Measurements from ENCODE around the gene ALDH3A1.

Gene ALDH3A1

DNA sequence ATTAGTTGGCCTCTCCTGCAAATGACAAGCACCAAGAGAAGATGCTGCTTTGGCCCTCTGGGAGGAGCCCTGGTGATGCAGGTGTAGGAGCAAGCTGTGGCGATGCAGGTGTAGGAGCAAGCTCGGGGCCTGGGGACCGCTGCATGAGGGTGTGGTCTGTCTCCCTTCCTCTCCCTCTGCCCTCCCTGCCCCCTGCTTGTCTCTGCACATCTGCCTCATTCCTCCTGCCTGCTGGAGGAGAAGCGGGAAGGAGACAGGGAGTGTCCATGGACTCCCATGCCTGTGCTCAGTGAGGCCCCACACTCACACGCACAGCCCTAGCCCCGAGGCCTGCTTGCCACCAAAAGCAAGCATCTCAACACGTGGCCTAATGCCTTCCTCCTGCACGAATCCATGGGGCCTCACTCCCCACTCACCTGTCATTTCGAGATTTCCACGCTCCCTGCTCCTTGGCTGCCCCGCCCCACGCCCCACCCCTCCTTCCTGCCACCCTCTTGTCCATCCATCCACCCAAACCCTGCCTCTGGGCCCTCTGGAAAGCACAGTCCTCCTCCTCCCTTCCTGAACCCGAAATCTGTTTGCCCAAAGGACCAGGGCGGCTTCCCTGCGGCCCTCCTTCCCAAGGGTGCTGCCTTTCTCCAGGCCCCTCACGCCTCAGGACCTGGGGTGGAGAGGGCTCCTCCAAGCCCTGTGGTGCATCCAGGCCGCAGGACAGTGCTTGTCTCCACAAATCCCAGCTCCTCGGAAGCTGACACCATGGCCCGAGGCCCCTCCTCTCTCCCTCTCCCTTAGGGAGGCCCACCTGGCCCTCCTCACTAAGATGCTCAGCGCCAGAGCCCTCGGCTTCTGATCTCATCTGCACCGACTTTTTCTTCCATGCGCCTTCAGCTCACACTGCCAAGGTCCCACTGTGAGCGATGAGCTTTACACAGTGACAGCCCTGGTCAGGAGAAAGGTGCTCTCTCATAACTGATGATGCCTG lies 11.8 kb upstream of the ALDH3A1 start:
- no peak for ATAC-seq

DNA sequence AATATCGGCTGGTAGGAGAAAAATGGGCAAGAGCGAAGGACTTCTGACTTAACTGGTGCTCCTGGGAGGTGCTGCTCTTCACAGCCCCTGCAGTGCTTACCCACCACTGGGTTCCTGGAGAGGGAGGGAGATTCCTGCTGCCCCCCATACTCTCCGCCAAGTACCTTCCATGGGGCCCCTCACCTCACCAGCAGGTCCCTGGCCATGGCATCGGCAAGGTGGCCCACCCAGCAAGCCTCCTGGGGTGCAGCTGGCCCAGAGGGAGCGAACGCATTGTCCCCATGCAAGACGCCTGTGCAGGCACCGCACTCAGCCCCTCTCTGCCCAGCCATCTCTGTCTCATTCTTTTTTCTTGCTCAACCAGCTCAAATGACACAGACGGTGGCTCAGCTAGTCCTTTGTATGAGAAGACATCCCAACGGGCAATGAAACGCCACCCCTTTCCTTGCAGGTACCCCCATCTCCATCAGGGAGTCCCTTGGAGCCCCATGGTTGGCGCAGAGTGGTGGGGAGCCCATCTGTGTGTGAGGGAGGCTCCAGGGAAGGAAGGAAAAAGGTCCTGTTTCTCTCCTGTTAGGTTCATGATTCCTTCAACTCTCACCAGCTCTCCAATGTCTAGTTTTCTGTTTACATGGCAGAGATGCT lies 9.6 kb upstream of the ALDH3A1 start:
- ATAC-seq = no peak

DNA sequence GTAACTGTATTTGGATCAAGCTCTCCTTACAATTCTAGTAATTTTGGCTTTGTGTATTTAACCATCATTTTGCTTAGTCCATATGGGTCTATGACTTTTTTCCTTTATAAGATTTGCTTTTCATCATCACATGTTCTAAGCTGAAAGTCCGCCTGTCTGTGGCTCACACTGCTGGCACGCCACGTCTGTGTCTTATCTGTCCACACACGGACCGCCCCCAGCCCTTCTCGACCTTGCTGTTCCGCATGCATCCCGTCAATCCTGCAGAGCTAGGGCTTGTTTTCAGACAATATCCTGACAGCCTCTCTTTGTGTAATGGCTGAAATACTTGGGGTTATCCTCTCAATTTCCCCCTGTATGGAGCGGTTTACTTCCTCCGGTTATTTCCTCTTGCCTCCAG lies 8.4 kb upstream of the ALDH3A1 start:
- no peak for ATAC-seq

DNA sequence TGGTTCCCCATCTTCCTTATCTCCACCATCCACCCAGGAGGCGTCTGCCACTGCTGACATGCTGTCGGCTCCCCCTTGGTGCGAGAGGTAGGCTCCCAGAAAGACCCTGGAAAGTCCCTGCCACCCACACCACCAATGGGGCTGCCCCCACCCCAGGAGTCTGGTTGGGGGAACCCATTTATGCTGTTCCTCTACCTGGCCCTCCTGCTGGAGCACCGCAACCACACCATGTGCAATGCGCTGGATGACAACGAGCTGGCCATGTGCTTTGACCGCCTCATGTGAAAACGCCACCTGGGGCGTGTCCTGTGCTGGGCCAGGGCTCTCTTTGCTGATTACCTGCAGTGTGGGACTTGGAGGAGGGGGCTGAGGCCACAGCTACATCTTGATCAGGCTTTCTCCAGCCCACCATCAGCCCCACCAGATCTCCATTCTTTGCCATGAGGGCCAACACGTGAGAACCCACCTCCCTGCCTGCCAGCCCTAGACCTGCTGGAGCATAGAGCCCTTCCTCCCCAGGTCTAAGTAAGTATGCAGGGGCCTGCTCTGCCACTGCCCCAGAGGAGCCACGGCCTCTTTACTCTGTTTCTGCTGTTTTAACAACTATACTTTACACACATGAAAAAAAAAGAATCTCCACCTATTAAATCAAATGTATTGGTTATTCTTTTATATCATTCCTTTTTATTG lies 7.9 kb upstream of the ALDH3A1 start:
- peak in 1 of 2 donors; percentile 48 for ATAC-seq

DNA sequence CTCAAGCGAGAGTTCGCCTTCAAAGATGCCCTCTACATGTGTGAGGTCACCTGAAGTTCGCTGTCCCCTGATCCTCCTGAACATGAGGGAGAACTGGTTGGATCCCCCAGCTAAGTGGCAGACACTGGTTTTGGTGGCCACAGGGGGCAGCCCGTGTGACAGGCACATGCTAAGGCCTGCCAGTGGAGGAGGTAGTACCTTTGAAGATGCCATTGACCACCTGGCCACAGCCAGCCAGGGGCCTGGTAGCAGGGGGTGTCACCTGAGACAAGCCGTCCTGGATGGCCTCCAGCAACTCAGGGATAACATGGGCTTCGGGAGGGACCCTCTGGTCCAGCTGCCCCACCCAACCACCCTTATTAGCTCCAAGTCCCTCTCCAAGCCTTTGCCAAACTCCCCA lies 7.3 kb upstream of the ALDH3A1 start:
- no peak for ATAC-seq

DNA sequence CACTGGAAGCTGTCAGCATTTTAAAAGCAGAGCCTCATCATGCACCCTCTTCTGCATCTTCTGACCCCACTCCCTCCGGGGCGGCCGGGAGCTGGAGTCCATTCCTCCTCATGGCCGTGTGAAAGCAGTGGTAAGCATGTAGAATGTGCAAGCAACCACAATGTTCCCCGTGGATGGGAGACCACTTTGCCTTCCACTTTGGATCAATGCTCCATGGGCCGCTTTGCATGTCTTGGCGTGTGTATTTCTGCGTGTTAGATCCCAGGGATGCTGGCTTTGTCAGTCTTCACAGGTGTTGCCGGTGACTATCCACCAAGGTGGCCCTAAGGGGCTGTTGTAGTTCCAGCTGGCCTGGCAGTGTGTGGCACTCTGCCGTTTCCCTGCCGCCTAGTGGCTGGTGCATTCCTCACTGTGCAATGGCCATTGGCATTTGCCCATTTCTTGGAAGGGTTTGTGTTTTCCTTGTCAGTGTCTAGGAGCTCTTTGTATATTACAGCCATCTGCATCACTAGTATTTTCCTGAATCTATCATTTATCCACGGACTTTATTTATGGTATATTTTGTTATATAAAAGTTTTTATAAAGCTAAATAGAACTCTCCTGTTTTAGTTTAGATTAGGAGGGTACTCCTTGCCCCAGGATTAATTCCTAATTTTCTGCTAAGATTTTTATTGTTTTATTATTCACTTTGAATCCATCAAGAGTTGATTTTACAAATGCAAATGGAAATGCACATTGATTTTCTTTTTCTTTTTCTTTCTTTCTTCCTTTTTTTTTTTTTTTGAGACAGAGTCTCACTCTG lies 5.8 kb upstream of the ALDH3A1 start:
- ATAC-seq = no peak

DNA sequence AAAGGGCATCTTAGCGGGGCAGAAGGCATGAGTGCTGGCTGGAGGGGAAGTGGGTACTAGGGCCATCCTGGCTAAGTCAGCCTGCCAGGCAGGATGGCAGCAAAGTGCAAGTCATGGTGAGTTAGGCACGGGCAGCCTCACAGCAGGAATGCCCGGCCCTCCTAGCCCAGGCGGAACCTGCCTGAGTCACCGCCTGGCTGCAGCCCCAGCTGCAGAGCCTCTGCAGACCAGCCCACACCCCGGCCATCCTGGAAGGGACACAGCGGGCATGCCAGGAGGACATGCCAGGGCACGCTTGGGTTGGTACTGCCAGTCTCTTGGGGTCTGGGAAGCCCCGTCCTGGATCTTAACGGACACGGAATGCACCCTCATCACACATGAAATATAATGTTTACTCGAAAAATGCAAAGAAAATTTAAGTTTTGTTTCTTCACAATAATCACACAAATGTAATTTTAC lies 5.0 kb upstream of the ALDH3A1 start:
- no peak for ATAC-seq

DNA sequence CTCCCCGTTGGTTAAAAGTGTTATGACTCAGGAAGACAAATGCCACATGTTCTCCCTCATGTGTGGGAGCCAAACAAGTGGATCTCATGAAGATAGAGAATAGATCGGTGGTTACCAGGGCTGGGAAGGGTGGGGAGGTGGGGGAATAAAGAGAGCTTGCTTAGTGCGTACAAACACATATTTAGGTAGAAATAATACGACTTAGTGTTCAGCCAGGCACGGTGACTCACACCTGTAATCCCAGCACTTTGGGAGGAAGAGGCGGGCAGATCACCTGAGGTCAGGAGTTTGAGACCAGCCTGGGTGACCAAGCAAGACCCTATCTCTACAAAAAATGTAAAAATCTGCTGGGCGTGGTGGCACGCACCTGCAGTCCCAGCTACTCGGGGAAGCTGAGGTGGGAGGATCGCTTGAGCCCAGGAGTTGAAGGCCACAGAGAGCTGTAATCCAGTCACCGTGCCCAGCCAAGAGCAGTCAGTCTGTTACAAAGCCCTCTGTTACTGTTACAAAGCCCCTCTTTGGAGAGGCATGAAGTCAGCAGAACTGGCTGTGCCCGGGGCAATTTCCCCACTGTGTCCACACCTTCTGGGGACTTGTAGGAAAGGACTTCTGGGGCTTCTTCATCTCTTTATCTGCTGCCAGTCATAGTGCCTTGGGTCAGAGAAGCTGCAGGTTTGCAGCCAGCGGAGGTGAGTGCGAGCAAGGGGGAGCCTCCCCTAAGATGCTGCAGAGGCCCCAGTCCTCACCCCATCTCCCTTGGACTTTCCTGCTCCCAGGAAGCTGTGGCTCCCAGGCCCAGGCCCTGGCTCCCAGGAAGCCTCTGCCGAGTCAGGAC lies 4.3 kb upstream of the ALDH3A1 start:
- no peak for ATAC-seq

DNA sequence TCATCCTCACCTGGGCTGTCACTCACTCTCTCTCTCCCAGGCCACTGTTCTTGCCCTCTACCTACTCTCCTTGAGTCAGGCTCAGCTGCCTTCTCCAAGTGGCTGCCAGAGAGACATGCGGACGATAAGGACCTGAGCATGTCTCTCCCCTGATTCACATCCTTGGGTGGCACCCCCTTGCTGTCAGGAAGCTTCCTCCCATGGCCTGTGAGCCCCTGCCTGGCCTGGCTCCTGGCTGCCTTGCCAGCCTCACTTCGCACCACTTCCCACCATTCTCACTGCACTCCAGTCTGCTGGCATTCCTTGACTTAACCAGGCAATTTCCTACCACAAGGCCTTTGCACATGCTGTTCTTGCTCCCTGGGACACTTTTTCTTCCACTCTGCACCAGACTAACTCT lies 2.7 kb upstream of the ALDH3A1 start:
- no peak for ATAC-seq

DNA sequence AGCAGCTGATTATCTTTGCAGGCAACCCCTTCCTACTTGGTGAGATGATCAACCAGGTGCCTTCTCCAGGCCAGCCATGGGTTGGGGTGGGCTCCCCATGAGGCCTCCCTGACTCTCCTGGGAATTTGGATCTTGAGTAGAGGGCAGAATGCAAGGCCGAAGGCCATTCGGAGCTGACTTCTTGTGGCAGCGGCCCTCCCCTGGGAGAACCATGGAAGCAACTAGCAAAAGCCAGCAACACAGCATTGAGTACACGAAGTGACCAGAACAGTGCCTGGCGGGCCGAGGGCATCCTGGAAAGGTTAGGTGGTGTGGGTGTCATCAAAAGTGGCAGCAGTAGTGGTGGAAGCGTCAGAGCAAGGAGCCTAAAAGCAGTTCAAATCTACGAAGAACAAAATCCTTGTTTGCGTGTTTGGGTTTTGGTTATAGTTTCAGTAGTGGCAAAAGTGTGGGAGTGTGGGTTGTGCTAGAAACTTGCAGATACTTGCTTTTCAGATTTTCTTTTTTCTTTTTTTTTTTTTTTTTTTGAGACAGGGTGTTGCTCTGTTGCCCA lies 2.0 kb upstream of the ALDH3A1 start:
- ATAC-seq = no peak

DNA sequence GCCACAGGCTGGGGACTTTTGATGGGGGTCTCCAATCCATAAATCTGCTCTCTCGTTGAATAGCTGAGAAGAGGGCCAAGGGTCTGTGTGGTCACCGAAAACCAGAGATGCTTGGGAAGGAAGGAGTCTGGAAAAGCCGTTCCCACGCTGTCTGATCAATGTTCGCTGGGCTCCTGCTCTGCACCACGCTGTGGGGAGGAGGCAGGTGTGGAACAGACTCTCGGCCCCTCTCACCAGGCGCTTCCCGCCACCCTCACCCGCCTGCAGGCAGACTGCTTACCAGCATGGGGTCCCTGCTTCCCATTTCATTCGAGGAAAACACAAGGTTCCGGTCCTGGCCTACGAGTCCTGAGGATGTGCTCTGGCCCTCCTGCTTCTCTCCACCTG lies 702 bp upstream of the ALDH3A1 start:
- no peak for ATAC-seq

DNA sequence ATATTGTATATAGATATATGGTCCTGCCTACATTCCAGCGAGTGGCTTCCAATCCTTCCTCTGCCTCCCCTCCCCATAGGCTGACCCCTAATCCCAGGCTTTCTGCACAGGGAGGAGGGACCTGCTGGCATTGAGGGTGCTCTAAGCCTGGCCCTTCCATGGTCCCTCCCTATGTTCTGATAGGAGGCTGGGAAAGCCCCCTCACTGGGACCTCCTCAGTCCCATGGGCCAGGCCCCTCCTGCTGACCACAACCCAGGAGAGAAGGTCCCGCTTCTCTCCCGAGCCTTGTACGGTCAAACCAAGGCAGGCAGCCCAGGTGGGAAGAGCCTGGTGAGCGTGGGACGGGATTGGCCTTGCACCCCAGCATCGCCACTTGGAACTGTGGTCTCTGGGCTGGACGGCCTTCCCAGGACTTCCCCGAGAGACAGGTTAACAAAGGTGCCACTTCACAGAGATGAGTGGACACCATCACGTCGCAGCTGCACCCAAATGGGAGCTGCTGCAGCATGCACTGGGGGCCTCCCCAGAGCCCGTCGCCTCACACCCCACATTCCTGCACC lies 859 bp downstream of the ALDH3A1 start:
- ATAC-seq = no peak

DNA sequence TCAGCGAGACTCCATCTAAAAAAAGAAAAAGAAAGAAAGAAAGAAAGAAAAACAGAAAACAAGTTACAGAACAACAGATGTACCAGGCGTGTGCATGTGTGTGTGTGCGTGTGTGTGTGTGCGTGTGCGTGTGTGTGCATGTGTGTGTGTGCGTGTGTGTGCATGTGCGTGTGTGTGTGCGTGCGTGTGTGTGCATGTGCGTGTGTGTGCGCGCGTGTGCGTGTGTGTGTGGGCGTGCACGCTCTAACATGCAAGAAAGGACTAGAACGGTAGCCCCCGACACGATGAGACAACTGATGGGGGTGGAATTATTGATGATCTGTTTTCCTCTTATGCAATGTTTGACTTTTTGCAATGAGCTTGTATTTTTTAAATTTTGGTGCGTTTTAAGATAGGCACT lies 1.6 kb downstream of the ALDH3A1 start:
- no peak for ATAC-seq

DNA sequence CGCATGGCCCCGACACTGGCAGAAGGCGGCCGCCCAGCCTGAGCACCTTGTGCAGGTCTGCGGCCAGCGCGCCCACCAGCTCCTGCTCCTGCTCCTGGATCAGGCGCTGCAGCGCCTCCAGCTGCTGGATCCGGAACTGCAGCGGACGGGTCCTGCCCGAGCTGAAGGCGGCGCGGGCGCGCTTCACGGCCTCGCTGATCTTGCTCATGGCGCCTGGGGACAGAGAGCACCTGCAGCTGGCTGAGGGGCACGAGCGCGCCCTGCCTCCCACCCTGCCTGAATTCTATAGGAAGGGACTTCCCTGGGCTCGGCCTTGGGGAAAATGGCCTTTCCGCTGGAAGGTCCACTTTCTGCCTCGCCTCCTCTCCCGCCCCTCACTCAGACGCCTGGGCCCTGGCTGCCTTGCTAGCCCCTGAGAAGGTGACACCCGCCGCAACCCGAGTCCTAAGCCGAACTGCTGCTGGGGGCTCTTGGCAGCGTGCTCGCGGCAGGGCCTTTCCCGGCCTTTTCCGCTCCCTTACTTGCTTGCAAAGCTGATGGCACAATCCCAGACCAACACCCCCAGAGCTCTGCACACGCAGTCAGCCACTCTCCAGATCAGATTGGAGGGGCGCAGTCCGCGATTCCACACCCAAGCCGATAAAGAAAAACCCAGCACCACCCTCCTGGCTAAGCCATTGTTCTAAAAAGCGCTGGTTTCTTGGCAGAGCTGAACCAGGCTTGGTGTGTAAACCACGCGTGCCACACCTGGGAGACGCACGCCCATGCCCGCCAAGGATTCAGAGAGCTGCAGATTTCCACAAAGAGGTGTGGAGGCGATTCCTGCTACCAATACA lies 3.0 kb downstream of the ALDH3A1 start:
- peak; percentile 74 to 85 for ATAC-seq

DNA sequence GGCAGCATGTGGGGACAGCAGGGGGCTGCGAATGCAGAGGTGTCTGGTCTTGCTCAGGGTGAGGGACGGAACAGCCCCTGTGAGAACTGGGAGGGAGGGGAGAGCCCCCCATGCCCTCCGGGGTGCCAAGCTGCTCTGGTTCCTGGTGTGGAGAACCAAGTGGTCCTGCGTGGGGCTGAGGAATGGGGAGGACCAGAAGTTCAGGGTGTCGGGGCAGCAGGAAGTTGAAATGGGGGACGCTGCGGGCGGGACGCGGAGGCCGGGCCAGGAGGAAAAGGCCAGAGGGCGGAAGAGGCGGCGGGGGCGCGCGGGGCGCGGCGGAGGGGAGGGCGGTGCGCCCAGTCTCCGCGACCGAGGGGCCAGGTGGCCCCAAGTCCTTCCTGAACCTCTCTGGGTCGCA lies 3.6 kb downstream of the ALDH3A1 start:
- ATAC-seq = peak in 1 of 2 donors; percentile 26

DNA sequence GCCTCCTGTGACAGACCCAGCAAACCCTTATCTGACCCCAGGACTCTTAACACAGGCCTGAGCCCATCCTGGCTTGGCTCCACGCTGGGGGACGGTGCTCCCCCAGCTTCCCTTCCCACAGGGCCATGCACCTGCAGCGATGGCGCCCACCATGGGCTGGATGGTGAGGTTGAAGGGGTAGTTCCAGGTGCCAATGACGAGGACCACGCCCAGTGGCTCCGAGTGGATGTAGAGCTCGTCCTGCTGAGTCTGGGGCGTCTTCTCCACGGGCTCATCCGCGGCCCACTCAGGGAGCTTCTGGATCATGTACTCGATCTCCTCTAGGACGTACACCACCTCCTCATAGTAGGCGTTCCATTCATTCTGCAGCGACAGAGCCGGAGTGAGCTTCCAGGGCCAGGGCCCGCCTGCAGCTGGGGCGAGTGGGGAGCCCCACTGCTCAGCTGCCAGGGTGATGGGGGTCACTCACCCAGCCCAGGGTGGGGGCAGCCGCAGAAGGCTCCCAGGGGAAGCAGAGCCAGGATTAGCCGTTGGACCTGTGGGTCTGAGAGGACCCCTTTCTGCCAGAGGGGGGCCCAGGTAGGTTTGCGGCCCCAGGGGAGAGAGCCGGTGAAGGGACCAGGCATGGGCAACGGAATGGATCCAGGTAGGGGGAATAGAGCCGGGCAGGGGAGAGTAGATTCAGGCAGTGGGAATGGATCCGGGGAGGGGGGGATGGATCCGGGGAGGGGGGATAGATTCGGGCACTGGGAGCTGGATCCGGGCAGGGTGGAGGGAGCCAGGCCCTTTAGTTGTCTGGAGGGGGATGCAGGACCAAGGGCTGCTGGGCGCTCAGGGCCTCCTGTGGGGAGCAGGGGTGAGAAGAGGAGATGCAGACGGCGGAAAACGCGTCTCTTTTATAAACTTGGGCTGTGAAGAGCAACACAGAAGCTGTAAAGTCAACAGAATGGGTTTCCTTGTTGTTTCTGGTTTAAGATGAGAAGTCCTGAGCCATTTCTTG lies 4.7 kb downstream of the ALDH3A1 start:
- ATAC-seq = no peak

DNA sequence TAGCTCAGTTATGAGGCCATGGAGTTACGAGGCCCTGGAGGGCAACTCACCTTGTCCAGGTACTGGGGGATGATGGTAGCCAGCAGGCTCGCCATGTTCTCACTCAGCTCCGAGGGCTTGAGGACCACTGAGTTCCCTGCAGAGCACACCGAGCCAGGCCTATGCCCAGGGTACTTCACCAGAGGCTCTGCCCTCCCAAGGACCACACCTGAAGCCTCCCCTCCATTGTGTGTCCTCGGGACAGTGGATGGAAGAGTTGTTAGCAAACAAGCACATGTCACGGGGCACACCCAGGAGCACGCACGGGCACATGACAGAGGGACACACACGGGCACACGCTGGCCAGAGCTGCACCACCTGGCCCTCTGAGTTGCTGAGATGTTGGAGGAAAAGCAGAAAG lies 5.6 kb downstream of the ALDH3A1 start:
- no peak for ATAC-seq

DNA sequence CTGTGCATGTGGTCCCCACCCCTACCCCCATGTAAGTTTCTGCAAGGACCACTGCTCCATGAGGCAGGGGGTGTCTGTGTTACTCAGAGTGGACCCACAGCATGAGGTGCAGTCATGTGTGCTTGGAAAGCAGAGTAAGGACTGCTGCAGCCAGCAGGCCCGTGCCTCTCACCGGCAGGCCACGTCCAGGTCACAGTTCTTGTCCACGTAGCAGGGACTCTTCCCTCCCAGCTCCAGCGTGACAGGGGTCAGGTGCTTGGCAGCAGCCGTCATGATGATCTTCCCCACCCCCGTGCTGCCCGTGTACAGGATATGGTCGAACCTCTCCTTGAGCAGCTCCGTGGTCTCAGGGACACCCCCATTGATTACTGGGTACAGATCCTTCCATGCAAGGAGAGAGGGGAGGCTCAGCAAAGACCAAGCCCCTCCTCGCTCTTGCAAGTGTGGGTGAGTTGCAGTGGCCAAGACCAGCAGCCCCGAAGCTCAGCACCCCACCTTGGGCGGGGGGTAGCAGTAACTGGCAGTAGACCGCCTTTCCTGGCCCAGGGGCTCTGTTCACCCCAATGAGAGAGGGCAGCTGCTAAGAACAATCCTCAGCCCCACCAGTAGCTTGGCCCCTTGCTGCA lies 6.2 kb downstream of the ALDH3A1 start:
- ATAC-seq = no peak
